ENCODE results near the gene CAMK4.
"Not testable (repeated sequence)": the region's sequence is repeated elsewhere in the genome, so short reads cannot be mapped to it uniquely, and the experiment has no call there.

Gene CAMK4

GRCh38 chr5:111386832-111387162 lies 162.6 kb downstream of the CAMK4 start:
- no peak for DNase-seq

- no peak for DNase-seq
Observed at GRCh38 chr5:111387361-111387760, 163.2 kb downstream of the CAMK4 start.

GRCh38 chr5:111389390-111390082 lies 165.4 kb downstream of the CAMK4 start:
- DNase-seq: no peak

GRCh38 chr5:111392181-111392580 lies 168.0 kb downstream of the CAMK4 start:
- no peak for DNase-seq

GRCh38 chr5:111394586-111394985 lies 170.4 kb downstream of the CAMK4 start:
- DNase-seq: no peak

GRCh38 chr5:111398013-111398412 lies 173.8 kb downstream of the CAMK4 start:
- no peak for DNase-seq

GRCh38 chr5:111399113-111399512 lies 174.9 kb downstream of the CAMK4 start:
- no peak for DNase-seq

GRCh38 chr5:111401906-111402305 lies 177.7 kb downstream of the CAMK4 start:
- no peak for DNase-seq

- no peak for DNase-seq
Observed at GRCh38 chr5:111404270-111404769, 180.1 kb downstream of the CAMK4 start.

- no peak for DNase-seq
Observed at GRCh38 chr5:111407562-111407961, 183.4 kb downstream of the CAMK4 start.

GRCh38 chr5:111408817-111409216 lies 184.6 kb downstream of the CAMK4 start:
- DNase-seq: no peak

GRCh38 chr5:111409266-111409665 lies 185.1 kb downstream of the CAMK4 start:
- not testable (repeated sequence) for DNase-seq

- not testable (repeated sequence) for DNase-seq
Observed at GRCh38 chr5:111410067-111410466, 185.9 kb downstream of the CAMK4 start.

GRCh38 chr5:111411301-111411700 lies 187.1 kb downstream of the CAMK4 start:
- no peak for DNase-seq

- DNase-seq: no peak
Observed at GRCh38 chr5:111412593-111412992, 188.4 kb downstream of the CAMK4 start.

GRCh38 chr5:111415053-111415452 lies 190.9 kb downstream of the CAMK4 start:
- no peak for DNase-seq

GRCh38 chr5:111422245-111422644 lies 198.1 kb downstream of the CAMK4 start:
- no peak for DNase-seq

GRCh38 chr5:111422747-111423720 lies 198.8 kb downstream of the CAMK4 start:
- no peak for DNase-seq

GRCh38 chr5:111425205-111425604 lies 201.0 kb downstream of the CAMK4 start:
- no peak for DNase-seq

GRCh38 chr5:111427762-111428161 lies 203.6 kb downstream of the CAMK4 start:
- DNase-seq: no peak

GRCh38 chr5:111432883-111433536 lies 208.8 kb downstream of the CAMK4 start:
- no peak for DNase-seq

GRCh38 chr5:111434800-111435199 lies 210.6 kb downstream of the CAMK4 start:
- no peak for DNase-seq

GRCh38 chr5:111439473-111440075 lies 215.4 kb downstream of the CAMK4 start:
- DNase-seq: no peak

All from kidney glomerular epithelial cell (primary cell).